Measurements from ENCODE around the gene VAC14.
"Not testable (repeated sequence)": the region's sequence is repeated elsewhere in the genome, so short reads cannot be mapped to it uniquely, and the experiment has no call there.

The VAC14 gene

DNA sequence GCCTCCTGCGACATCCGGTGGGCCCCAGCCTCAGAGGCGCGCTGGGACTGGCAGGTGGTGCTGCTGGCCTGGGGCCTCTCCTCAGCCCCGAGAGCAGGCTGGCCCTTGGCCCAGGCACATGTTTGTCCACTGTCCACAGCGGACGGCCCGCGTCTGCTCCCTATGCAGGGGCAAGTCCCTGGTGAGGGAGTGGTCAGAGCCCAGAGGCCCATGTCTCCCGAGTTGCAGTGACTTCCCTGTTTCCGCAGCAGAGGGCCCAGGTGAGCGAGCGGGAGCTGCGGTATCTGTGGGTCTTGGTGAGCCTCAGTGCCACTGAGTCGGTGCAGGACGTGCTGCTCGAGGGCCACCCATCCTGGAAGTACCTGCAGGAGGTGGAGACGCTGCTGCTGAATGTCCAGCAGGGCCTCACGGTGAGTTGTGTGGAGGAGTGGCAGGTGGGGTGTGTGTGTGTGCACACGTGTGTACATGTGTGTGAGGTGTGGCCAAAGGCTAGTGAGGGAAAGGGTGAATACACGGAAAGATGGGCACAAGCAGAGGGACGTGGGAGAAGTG is 144.2 kb downstream of the VAC14 start:
- DNase-seq = no peak

- DNase-seq = no peak
Observed at GRCh38 chr16:70656065-70656711, 144.8 kb downstream of the VAC14 start.

DNA sequence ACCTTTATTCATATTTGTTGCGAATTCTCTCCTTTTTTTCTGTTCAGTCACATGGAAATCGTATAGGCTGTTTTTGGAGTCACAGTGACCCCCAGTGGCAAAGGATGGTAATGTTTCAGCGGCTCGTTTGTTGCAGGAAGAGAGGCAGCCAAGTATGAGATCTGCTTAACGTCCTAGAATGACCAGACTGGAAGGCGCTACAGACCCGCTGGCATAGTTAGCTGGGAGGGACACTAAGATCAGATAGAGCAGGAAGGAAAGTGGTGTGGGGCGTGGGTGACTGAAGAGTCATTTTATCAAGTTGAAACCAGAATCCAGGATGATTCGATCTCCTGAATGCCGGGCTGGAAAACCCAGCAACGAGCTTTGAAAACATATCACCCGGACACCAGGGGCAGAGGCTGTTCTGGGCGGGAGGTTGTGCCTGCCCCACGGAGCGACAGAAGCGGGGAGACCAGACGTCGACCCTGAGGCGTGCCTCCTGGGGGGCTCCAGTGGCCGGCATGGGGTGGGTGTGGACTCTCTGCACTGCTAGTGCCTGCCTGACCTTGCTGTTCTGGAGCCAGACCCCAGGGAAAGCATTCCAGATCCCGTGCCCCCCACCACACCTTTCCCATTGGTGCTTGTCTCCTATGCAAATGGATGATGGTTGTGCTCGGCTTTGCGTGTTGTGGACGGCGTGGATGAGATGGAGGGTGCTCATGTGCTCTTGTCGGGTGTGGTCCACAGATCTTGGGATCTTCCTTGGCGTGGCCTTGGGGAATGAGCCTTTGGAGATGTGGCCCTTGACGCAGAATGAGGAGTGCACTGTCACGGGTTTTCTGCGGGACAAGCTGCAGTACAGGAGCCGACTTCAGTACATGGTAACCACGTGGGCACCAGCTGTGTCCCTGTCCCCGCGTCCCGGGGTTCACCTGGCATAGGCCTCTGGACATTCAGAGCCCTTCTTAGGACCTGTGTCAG is 146.9 kb downstream of the VAC14 start:
- DNase-seq = peak; percentile 69

DNA sequence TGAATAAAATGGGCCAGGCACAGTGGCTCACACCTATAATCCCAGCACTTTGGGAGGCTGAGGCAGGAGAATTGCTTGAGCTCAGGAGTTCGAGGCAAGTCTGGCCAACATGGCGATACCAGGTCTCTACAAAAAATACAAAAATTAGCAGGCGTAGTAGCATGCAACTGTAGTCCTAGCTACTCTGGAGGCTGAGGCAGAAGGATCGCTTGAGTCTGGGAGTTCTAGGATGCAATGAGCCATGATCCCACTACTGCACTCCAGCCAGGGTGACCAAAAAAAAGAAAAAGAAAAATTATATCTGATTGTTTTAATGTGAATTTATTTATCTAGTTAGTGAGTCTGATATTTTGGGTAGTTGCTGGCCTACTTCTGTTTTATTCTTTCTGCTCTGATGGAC is 147.6 kb downstream of the VAC14 start:
- DNase-seq = no peak

GRCh38 chr16:70652322-70652721 is 148.6 kb downstream of the VAC14 start:
- DNase-seq = no peak

DNA sequence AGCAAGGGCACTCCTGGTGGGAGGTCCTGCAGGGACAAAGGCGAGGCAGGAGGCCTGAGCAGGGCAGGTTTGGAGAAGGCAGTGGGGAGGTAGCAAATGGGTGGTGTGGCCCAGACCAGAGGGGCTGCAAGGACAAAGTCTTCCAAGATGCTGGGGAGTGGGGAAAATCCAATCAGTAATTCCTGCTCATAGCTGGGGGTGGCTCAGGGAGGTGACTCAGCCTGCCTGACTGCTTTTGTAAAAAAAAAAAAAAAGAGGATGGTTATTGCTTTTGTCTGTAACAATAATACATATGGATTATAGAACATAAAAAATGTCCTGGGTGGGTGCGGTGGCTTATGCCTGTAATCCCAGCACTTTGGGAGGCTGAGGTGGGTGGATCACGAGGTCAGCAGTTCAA is 149.4 kb downstream of the VAC14 start:
- no peak for DNase-seq

DNA sequence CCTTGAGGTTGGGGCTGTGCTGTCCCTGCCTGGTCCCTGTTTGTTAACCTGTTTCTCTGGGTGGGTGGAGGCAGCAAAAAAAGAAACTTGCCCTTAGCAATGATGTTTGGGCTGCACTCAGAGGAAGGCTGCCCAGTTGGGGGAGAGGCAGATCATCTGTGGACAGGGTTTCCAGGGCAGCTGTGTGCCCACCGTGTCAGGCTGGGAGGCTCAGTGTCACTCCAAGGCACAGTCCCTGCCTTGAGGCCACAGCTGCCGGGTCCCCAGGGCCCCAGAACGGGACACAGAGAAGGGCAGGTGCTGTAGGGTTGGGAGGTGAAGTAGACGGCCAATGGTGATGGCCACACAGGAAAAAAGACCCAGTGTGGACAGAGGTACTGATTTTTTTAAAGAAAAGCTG is 150.7 kb downstream of the VAC14 start:
- no peak for DNase-seq

GRCh38 chr16:70649300-70649699 is 151.7 kb downstream of the VAC14 start:
- DNase-seq = no peak

- no peak for DNase-seq
Observed at GRCh38 chr16:70648606-70649005, 152.4 kb downstream of the VAC14 start.

DNA sequence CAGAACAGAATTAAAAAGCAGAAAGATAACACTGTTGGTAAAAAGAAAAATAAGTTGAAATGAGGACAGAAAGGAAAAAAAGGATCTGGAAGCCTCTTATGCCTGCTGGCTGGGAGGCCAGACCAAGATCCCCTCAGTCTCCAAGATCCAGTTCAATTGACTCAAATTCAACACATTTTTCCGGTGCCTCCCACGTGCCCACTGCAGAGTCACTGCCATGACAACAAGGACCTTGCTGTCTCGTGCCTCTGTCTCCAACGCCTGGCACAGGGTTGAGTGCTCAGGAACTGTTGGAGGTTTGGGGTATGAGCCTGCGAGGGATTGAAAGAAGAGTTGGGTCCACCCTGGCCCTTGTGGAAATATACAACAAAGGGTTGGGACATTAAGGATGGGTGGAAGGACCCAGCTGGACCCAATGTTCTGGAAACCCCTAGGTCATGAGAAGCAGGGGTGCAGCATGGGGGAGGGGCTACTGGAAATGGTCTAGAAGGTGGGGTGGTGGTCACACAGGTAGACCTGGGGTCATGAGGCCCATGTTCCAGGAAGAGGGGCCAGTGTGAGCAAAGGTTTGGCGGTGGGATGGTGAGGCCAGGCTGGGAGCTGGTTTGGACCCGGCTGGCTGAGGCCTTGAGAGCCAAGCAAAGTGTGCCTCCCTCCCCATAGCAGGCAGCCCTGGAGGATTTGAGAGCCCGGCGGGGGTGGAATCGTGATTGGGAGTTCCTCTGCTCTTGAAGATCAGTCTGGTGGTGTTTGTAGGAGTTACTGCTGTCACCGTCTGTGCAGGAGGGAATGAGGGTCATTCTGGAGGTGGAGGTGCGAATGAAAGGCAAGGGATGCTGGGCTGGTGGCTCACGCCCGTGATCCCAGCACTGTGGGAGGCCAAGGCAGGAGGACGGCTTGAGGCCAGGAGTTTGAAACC is 153.3 kb downstream of the VAC14 start:
- no peak for DNase-seq

GRCh38 chr16:70646260-70647241 is 154.4 kb downstream of the VAC14 start, which contains the start of gene IL34:
Gene IL34, plus strand, starts transcription at chr16:70646559. Its CDS starts 389 bp downstream, at chr16:70646948.
- DNase-seq = no peak

DNA sequence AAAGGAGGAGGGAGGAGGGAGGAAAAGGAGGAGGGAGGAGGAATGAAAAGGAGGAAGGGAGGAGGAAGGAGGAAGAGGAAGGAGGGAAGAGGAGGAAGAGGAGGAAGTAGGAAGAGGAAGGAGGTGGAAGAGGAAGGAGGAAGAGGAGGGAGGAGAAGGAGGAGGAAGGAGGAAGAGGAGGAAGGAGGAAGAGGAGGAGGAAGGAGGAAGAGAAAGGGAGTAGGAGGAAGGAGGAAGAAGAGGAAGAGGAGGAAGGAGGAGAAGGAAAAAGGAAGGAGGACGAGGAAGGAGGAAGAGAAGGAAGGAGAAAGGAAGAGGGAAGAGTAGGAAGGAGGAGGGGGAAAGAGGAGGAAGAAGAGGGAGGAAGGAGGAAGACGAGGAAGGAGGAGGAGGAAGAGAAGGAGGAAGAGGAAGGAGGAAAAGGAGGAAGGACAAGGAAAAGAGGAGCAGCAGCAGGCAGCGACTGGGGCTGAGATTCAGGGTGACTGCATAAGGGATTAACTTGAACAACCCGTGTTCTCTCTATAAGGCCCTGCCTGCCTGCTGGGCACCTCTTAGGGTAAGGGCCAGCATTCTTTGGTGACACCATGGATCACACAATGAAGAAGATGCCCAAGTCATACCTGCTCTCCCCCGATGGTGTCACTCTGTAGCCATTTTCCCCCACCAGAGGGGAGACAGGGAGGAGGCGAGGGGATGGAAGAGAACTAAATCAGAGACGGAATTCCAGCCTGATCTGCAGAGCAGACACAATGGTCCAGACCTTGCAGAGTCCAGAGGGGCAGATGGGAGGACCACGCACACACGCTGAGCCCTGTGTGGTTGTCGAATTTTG is 156.0 kb downstream of the VAC14 start:
- DNase-seq = no peak

GRCh38 chr16:70643264-70643663 is 157.7 kb downstream of the VAC14 start:
- DNase-seq = not testable (repeated sequence)

DNA sequence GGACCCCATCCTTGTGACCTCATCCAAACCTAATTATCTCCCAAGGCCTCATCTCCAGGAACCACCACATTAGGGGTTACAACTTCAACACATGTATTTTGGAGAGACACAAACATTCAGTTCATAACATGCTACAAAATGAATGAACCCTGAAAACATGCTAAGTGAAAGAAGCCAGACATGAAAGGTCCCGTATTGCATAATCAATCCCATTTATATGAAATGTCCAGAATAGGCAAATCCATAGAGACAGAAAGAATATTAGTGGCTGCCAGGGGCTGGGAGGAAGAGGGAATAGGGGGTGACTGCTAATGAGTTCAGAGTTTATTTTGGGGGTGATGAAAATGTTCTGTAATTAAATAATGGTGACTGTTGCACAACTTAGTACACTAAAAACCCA is 158.3 kb downstream of the VAC14 start:
- no peak for DNase-seq

DNA sequence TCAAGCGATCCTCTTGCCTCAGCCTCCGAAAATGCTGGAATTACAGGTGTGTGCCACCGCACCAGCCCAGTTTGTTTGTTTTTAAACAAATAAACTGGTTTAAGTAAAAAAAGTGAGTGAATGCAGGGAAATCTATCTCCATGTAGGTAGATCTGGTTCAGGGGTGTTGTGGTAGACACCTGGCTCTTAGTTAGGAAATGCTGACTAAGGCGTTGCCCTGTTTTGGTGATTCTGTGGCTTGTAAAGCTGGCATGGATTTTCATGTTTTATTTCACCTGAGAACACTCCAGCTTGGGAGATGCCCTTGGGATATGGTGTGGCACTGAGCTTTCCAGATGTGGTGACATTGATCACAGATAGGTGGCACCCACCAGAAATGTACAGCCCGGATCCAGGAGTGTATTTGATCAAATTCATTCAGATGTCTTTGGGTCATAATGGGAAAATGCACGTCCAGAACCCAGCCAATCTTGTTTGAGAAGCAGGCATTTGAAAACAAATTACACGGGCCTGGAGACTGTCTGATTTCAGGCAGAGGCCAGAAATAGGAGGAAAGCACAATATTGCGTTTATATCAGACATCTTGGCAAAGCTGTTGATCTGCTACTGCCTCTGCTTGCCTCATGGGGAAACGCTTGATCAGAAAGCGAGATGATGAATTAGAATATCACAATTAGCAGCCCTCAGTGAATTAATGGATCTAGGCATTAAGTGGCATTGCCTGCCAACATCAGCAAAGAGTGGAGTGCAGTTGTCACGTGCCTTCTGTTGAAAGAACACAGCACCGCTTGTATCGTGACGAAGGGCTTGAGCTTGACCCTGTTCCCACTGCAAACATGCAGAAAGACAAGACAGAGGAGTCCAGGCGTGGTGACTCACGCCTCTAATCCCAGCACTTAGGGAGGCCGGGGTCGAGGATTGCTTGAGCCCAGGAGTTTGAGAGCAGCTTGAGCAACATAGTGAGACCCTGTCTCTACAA is 161.9 kb downstream of the VAC14 start:
- DNase-seq = no peak
